Activated gamma-delta T cell treated with Interleukin-2 at 50 U/mL for 16 hours (primary cell): ENCODE measurements around the gene AGAP1.

ENCODE experiments used
- DNase-seq: peaks from one replicate; pipeline ENCODE4 v3.0.0-alpha.2; 2020

The AGAP1 gene

GRCh38 chr2:235834781-235835180 lies 340.9 kb downstream of the AGAP1 start:
- DNase-seq = no peak

- no peak for DNase-seq
Observed at GRCh38 chr2:235835810-235836209, 342.0 kb downstream of the AGAP1 start.

- DNase-seq = no peak
Observed at GRCh38 chr2:235836491-235836911, 342.7 kb downstream of the AGAP1 start.

- DNase-seq = no peak
Observed at GRCh38 chr2:235839226-235839625, 345.4 kb downstream of the AGAP1 start.

- no peak for DNase-seq
Observed at GRCh38 chr2:235839974-235840373, 346.1 kb downstream of the AGAP1 start.

- DNase-seq = no peak
Observed at GRCh38 chr2:235841863-235842262, 348.0 kb downstream of the AGAP1 start.

- no peak for DNase-seq
Observed at GRCh38 chr2:235842941-235843340, 349.1 kb downstream of the AGAP1 start.

GRCh38 chr2:235843591-235844395 lies 349.9 kb downstream of the AGAP1 start:
- DNase-seq = no peak

- DNase-seq = no peak
Observed at GRCh38 chr2:235844561-235844960, 350.7 kb downstream of the AGAP1 start.

GRCh38 chr2:235845245-235845644 lies 351.4 kb downstream of the AGAP1 start:
- DNase-seq = no peak

GRCh38 chr2:235847576-235847975 lies 353.7 kb downstream of the AGAP1 start:
- DNase-seq = no peak

- no peak for DNase-seq
Observed at GRCh38 chr2:235848055-235848454, 354.2 kb downstream of the AGAP1 start.

GRCh38 chr2:235848946-235849345 lies 355.1 kb downstream of the AGAP1 start:
- DNase-seq = no peak

GRCh38 chr2:235849489-235849888 lies 355.6 kb downstream of the AGAP1 start:
- no peak for DNase-seq

GRCh38 chr2:235850289-235850688 lies 356.4 kb downstream of the AGAP1 start:
- no peak for DNase-seq

- DNase-seq = no peak
Observed at GRCh38 chr2:235850771-235851551, 357.1 kb downstream of the AGAP1 start.

- no peak for DNase-seq
Observed at GRCh38 chr2:235851828-235852525, 358.1 kb downstream of the AGAP1 start.

- no peak for DNase-seq
Observed at GRCh38 chr2:235852526-235852920, 358.7 kb downstream of the AGAP1 start.

GRCh38 chr2:235854276-235854675 lies 360.4 kb downstream of the AGAP1 start:
- no peak for DNase-seq

GRCh38 chr2:235855011-235855410 lies 361.2 kb downstream of the AGAP1 start:
- DNase-seq = no peak

GRCh38 chr2:235856151-235856854 lies 362.5 kb downstream of the AGAP1 start:
- DNase-seq = no peak

- DNase-seq = no peak
Observed at GRCh38 chr2:235857598-235857997, 363.8 kb downstream of the AGAP1 start.

GRCh38 chr2:235858881-235859280 lies 365.0 kb downstream of the AGAP1 start:
- DNase-seq = no peak
